ENCODE results near the gene FGD2. TPM values are rescaled to one million over a fixed set of nuclear protein-coding genes. Genes with fewer than 3 reads are reported as not detected.
A peak's percentile ranks its signal among the peaks of the same experiment; 100 is the strongest.

FGD2 gene
- total and polyA plus RNA-seq, 9 of the 15 experiments (the other 6 are each of a cell fraction or from before 2014, with no cell fraction given): 0.09 TPM; not detected in 8

DNA sequence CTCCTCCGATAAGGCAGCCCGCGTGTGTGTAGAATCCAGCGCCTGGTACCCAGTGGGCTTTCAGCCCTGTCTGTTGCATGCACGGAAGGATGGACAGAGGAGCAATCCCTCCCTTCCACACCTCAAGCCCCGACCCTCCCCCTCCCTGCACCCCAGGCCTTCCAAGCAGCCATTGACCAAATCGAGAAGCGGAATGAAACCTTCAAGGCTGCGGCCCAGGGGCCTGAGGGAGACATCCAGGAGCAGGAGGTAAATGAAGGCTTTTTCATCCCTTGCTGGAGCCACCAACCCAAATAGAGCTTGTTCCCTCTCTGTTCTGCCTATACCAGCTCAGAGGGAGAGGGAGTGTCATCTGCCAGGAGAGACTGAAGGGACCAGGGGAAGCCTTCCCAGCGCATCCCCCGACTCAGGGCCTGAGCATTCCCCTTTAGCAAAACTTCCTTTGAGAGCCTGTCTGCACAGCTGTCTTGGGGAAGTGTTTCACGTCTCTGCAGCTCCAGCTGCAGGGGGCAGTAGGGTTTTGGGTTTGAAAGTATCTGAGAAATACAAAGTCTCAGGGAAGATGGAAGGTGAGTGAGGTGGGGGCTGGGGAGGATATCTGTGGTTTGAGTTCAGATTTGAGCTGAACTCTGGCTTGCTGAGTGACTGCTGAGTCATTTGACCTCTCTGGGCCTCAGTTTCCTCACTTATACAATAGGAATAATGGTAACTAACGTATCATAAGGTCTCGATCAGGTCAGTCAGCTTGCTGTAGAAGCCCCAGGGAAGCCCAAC, 16.1 kb downstream of the FGD2 start (continued):
- TF ChIP-seq ZC3H4 (CRISPR knock-in tag; IDR thresholded peaks at IDR 0.05; ENCODE audit: borderline replicate concordance) (no peak), GABPB1 (CRISPR knock-in tag; IDR thresholded peaks at IDR 0.05) (no peak), SMC3 (conservative IDR thresholded peaks at IDR 0.05; ENCODE audit: insufficient read depth, low read depth, low read length) (peak; percentile 95), SP2 (IDR thresholded peaks at IDR 0.05; ENCODE audit: extremely low read depth, low read depth, low read length, poor library complexity, severe bottlenecking) (no peak), SPI1 (IDR thresholded peaks at IDR 0.05; ENCODE audit: borderline replicate concordance, low read depth, low read length) (peak; percentile 67; the same call in 1 of the 2 replicates), MAZ (CRISPR knock-in tag; conservative IDR thresholded peaks at IDR 0.05 in 1 of 2, IDR thresholded peaks at IDR 0.05 in 1 of 2) (peak in 1 of 2 experiments; percentile 98; a peak in 3 of 4 replicates), CREBBP (IDR thresholded peaks at IDR 0.05; ENCODE audit: low read depth, low read length) (no peak), PHB2 (IDR thresholded peaks at IDR 0.05; ENCODE audit: low read depth) (no peak), BMI1 (IDR thresholded peaks at IDR 0.05; ENCODE audit: low read length) (no peak), NFIX (CRISPR knock-in tag; IDR thresholded peaks at IDR 0.05; ENCODE audit: low read depth) (no peak), CTBP1 (IDR thresholded peaks at IDR 0.05; ENCODE audit: borderline replicate concordance) (peak; percentile 65), CBFA2T2 (conservative IDR thresholded peaks at IDR 0.05) (peak; percentile 31), ZNF384 (IDR thresholded peaks at IDR 0.05; ENCODE audit: low read depth, low read length) (no peak), TCF7L2 (IDR thresholded peaks at IDR 0.05; ENCODE audit: low read depth, low read length) (no peak), KDM1A (IDR thresholded peaks at IDR 0.05) (peak; percentile 99), FOXA3 (CRISPR knock-in tag; conservative IDR thresholded peaks at IDR 0.05 in 1 of 2, IDR thresholded peaks at IDR 0.05 in 1 of 2) (no peak), DPF2 (IDR thresholded peaks at IDR 0.05) (peak; percentile 67), ZNF347 (CRISPR knock-in tag; IDR thresholded peaks at IDR 0.05; ENCODE audit: low read depth) (no peak), BCOR (IDR thresholded peaks at IDR 0.05) (peak; percentile 57; the same call in 1 of the 2 replicates)
- TF ChIP-seq, protein P1, sequence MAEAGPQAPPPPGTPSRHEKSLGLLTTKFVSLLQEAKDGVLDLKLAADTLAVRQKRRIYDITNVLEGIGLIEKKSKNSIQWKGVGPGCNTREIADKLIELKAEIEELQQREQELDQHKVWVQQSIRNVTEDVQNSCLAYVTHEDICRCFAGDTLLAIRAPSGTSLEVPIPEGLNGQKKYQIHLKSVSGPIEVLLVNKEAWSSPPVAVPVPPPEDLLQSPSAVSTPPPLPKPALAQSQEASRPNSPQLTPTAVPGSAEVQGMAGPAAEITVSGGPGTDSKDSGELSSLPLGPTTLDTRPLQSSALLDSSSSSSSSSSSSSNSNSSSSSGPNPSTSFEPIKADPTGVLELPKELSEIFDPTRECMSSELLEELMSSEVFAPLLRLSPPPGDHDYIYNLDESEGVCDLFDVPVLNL (CRISPR knock-in tag; IDR thresholded peaks at IDR 0.05; ENCODE audit: low read depth): no peak
- TF ChIP-seq, protein P2, sequence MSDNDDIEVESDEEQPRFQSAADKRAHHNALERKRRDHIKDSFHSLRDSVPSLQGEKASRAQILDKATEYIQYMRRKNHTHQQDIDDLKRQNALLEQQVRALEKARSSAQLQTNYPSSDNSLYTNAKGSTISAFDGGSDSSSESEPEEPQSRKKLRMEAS (CRISPR knock-in tag; IDR thresholded peaks at IDR 0.05): no peak
- TF ChIP-seq, protein P3, sequence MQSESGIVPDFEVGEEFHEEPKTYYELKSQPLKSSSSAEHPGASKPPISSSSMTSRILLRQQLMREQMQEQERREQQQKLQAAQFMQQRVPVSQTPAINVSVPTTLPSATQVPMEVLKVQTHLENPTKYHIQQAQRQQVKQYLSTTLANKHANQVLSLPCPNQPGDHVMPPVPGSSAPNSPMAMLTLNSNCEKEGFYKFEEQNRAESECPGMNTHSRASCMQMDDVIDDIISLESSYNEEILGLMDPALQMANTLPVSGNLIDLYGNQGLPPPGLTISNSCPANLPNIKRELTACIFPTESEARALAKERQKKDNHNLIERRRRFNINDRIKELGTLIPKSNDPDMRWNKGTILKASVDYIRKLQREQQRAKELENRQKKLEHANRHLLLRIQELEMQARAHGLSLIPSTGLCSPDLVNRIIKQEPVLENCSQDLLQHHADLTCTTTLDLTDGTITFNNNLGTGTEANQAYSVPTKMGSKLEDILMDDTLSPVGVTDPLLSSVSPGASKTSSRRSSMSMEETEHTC (IDR thresholded peaks at IDR 0.05): no peak
